ENCODE measurements around the gene ARFIP1.
"Not testable (repeated sequence)": the region's sequence is repeated elsewhere in the genome, so short reads cannot be mapped to it uniquely, and the experiment has no call there.

Gene ARFIP1

GRCh38 chr4:152848508-152848907 lies 68.8 kb downstream of the ARFIP1 start:
- DNase-seq: no peak

GRCh38 chr4:152849350-152849749 lies 69.6 kb downstream of the ARFIP1 start:
- DNase-seq: no peak

GRCh38 chr4:152850377-152850776 lies 70.6 kb downstream of the ARFIP1 start:
- DNase-seq: no peak

- DNase-seq: no peak
Observed at GRCh38 chr4:152851226-152851625, 71.5 kb downstream of the ARFIP1 start.

GRCh38 chr4:152853293-152853692 lies 73.5 kb downstream of the ARFIP1 start:
- DNase-seq: no peak

GRCh38 chr4:152854016-152854415 lies 74.3 kb downstream of the ARFIP1 start:
- DNase-seq: not testable (repeated sequence)

GRCh38 chr4:152856960-152857359 lies 77.2 kb downstream of the ARFIP1 start:
- DNase-seq: no peak

GRCh38 chr4:152858934-152859333 lies 79.2 kb downstream of the ARFIP1 start:
- DNase-seq: no peak

- DNase-seq: no peak
Observed at GRCh38 chr4:152860046-152860445, 80.3 kb downstream of the ARFIP1 start.

- DNase-seq: no peak
Observed at GRCh38 chr4:152862608-152863007, 82.9 kb downstream of the ARFIP1 start.

- DNase-seq: no peak
Observed at GRCh38 chr4:152864361-152864760, 84.6 kb downstream of the ARFIP1 start.

GRCh38 chr4:152866432-152866993 lies 86.8 kb downstream of the ARFIP1 start:
- not testable (repeated sequence) for DNase-seq

- no peak for DNase-seq
Observed at GRCh38 chr4:152870606-152871005, 90.9 kb downstream of the ARFIP1 start.

GRCh38 chr4:152875261-152875660 lies 95.5 kb downstream of the ARFIP1 start:
- no peak for DNase-seq

- no peak for DNase-seq
Observed at GRCh38 chr4:152877868-152878267, 98.1 kb downstream of the ARFIP1 start.

- no peak for DNase-seq
Observed at GRCh38 chr4:152880263-152880662, 100.5 kb downstream of the ARFIP1 start.

- DNase-seq: no peak
Observed at GRCh38 chr4:152881974-152882373, 102.2 kb downstream of the ARFIP1 start.

- DNase-seq: no peak
Observed at GRCh38 chr4:152885185-152885584, 105.4 kb downstream of the ARFIP1 start.

- no peak for DNase-seq
Observed at GRCh38 chr4:152886201-152886600, 106.4 kb downstream of the ARFIP1 start.

- DNase-seq: no peak
Observed at GRCh38 chr4:152887981-152888380, 108.2 kb downstream of the ARFIP1 start.

- DNase-seq: no peak
Observed at GRCh38 chr4:152892974-152893373, 113.2 kb downstream of the ARFIP1 start.

- DNase-seq: no peak
Observed at GRCh38 chr4:152894673-152895072, 114.9 kb downstream of the ARFIP1 start.

- DNase-seq: no peak
Observed at GRCh38 chr4:152896811-152897210, 117.1 kb downstream of the ARFIP1 start.

GRCh38 chr4:152898133-152898532 lies 118.4 kb downstream of the ARFIP1 start:
- not testable (repeated sequence) for DNase-seq

GRCh38 chr4:152898606-152899005 lies 118.9 kb downstream of the ARFIP1 start:
- no peak for DNase-seq

- DNase-seq: no peak
Observed at GRCh38 chr4:152900395-152900794, 120.6 kb downstream of the ARFIP1 start.
